ENCODE data around the gene NHS. TPM values are rescaled to one million over a fixed set of nuclear protein-coding genes. Genes with fewer than 3 reads are reported as not detected.
A peak's percentile ranks its signal among the peaks of the same experiment; 100 is the strongest.

NHS gene
- total RNA-seq, 2 experiments from 2014 or later: 0.54 to 1.2 TPM

- Mint-ChIP-seq H3K27me3 (peaks cover 4% of the 10 kb centered on the region), H3K4me1 (peaks cover 15% of the 10 kb centered on the region), H3K36me3 (ENCODE audit: low read depth) (no peaks in the 10 kb centered on the region), H3K9me3 (no peaks in the 10 kb centered on the region), H3K27ac (no peak overlapping the region), H3K4me3 (no peak overlapping the region)
- ChIA-PET CTCF (no interaction called here), POLR2A (no interaction called here)
- DNase-seq: no peak
Observed at GRCh38 chrX:17596546-17597205, 221.7 kb downstream of the NHS start.

- no peaks in the 10 kb centered on the region for H3K9me3 Mint-ChIP-seq
- H3K4me3 Mint-ChIP-seq: no peak overlapping the region
- ChIA-PET POLR2A (no interaction called here), CTCF (no interaction called here)
- no peak overlapping the region for H3K27ac Mint-ChIP-seq
- H3K27me3 Mint-ChIP-seq: peaks cover 5% of the 10 kb centered on the region
- no peak for DNase-seq
- H3K36me3 Mint-ChIP-seq (ENCODE audit: low read depth): no peaks in the 10 kb centered on the region
- peaks cover 10% of the 10 kb centered on the region for H3K4me1 Mint-ChIP-seq
Observed at GRCh38 chrX:17597327-17597726, 222.3 kb downstream of the NHS start.

GRCh38 chrX:17597836-17598439 lies 222.9 kb downstream of the NHS start:
- H3K4me1 Mint-ChIP-seq: peaks cover 10% of the 10 kb centered on the region
- H3K9me3 Mint-ChIP-seq: no peaks in the 10 kb centered on the region
- H3K4me3 Mint-ChIP-seq: no peak overlapping the region
- POLR2A ChIA-PET: no interaction called here
- DNase-seq: no peak
- CTCF ChIA-PET: no interaction called here
- H3K27me3 Mint-ChIP-seq: peaks cover 5% of the 10 kb centered on the region
- no peak overlapping the region for H3K27ac Mint-ChIP-seq
- no peaks in the 10 kb centered on the region for H3K36me3 Mint-ChIP-seq (ENCODE audit: low read depth)

- CTCF ChIA-PET: no interaction called here
- Mint-ChIP-seq H3K27me3 (peaks cover 5% of the 10 kb centered on the region), H3K9me3 (no peaks in the 10 kb centered on the region), H3K4me1 (no peaks in the 10 kb centered on the region), H3K27ac (no peak overlapping the region), H3K36me3 (ENCODE audit: low read depth) (no peaks in the 10 kb centered on the region), H3K4me3 (no peak overlapping the region)
- DNase-seq: no peak
- POLR2A ChIA-PET: no interaction called here
Observed at GRCh38 chrX:17601441-17602200, 226.6 kb downstream of the NHS start.

GRCh38 chrX:17602245-17602644 lies 227.2 kb downstream of the NHS start:
- Mint-ChIP-seq H3K4me3 (no peak overlapping the region), H3K36me3 (ENCODE audit: low read depth) (no peaks in the 10 kb centered on the region), H3K27me3 (peaks cover 5% of the 10 kb centered on the region), H3K4me1 (no peaks in the 10 kb centered on the region), H3K27ac (no peak overlapping the region), H3K9me3 (no peaks in the 10 kb centered on the region)
- ChIA-PET POLR2A (no interaction called here), CTCF (no interaction called here)
- DNase-seq: no peak

GRCh38 chrX:17603196-17603595 lies 228.2 kb downstream of the NHS start:
- Mint-ChIP-seq H3K27ac (no peak overlapping the region), H3K9me3 (no peaks in the 10 kb centered on the region), H3K27me3 (peaks cover 5% of the 10 kb centered on the region), H3K4me1 (no peaks in the 10 kb centered on the region), H3K4me3 (no peak overlapping the region), H3K36me3 (ENCODE audit: low read depth) (no peaks in the 10 kb centered on the region)
- CTCF ChIA-PET: no interaction called here
- no peak for DNase-seq
- POLR2A ChIA-PET: no interaction called here

GRCh38 chrX:17605676-17606075 lies 230.7 kb downstream of the NHS start:
- POLR2A ChIA-PET: no interaction called here
- Mint-ChIP-seq H3K9me3 (no peaks in the 10 kb centered on the region), H3K4me1 (no peaks in the 10 kb centered on the region), H3K36me3 (ENCODE audit: low read depth) (no peaks in the 10 kb centered on the region), H3K27ac (no peak overlapping the region), H3K4me3 (no peak overlapping the region), H3K27me3 (peaks cover 9% of the 10 kb centered on the region)
- DNase-seq: no peak
- CTCF ChIA-PET: no interaction called here

- Mint-ChIP-seq H3K36me3 (ENCODE audit: low read depth) (no peaks in the 10 kb centered on the region), H3K27ac (no peak overlapping the region), H3K27me3 (peaks cover 9% of the 10 kb centered on the region), H3K4me3 (no peak overlapping the region), H3K4me1 (no peaks in the 10 kb centered on the region), H3K9me3 (no peaks in the 10 kb centered on the region)
- CTCF ChIA-PET: no interaction called here
- no peak for DNase-seq
- POLR2A ChIA-PET: no interaction called here
Observed at GRCh38 chrX:17606231-17606630, 231.2 kb downstream of the NHS start.

- no peaks in the 10 kb centered on the region for H3K9me3 Mint-ChIP-seq
- peaks cover 4% of the 10 kb centered on the region for H3K4me1 Mint-ChIP-seq
- POLR2A ChIA-PET: no interaction called here
- CTCF ChIA-PET: no interaction called here
- no peaks in the 10 kb centered on the region for H3K36me3 Mint-ChIP-seq (ENCODE audit: low read depth)
- H3K27ac Mint-ChIP-seq: no peak overlapping the region
- DNase-seq: no peak
- H3K4me3 Mint-ChIP-seq: no peak overlapping the region
- H3K27me3 Mint-ChIP-seq: peaks cover 8% of the 10 kb centered on the region
Observed at GRCh38 chrX:17608888-17609287, 233.9 kb downstream of the NHS start.

- peaks cover 11% of the 10 kb centered on the region for H3K4me1 Mint-ChIP-seq
- POLR2A ChIA-PET: no interaction called here
Observed at GRCh38 chrX:17610788-17611187, 235.8 kb downstream of the NHS start.

GRCh38 chrX:17613979-17614588 lies 239.1 kb downstream of the NHS start:
- no peak overlapping the region for H3K27ac Mint-ChIP-seq
- DNase-seq: peak; percentile 8
- CTCF ChIA-PET: no interaction called here
- H3K27me3 Mint-ChIP-seq: peaks cover 8% of the 10 kb centered on the region
- H3K4me1 Mint-ChIP-seq: peaks cover 11% of the 10 kb centered on the region
- no peak overlapping the region for H3K4me3 Mint-ChIP-seq
- POLR2A ChIA-PET: no interaction called here
- no peaks in the 10 kb centered on the region for H3K9me3 Mint-ChIP-seq
- H3K36me3 Mint-ChIP-seq (ENCODE audit: low read depth): no peaks in the 10 kb centered on the region

More at GRCh38 chrX:17610788-17611187, 235.8 kb downstream of the NHS start:
- Mint-ChIP-seq H3K36me3 (ENCODE audit: low read depth) (no peaks in the 10 kb centered on the region), H3K27ac (no peak overlapping the region), H3K4me3 (no peak overlapping the region), H3K9me3 (no peaks in the 10 kb centered on the region), H3K27me3 (peaks cover 8% of the 10 kb centered on the region)
- no peak for DNase-seq
- CTCF ChIA-PET: interaction anchor here (0.6 kb wide), 1 partner anchor 718 kb away, joined by 3 read pairs; no protein-coding TSS in a partner anchor

- Mint-ChIP-seq H3K4me3 (no peak overlapping the region), H3K9me3 (no peaks in the 10 kb centered on the region), H3K27ac (no peak overlapping the region), H3K4me1 (peaks cover 11% of the 10 kb centered on the region), H3K27me3 (peaks cover 3% of the 10 kb centered on the region), H3K36me3 (ENCODE audit: low read depth) (no peaks in the 10 kb centered on the region)
- CTCF ChIA-PET: no interaction called here
- POLR2A ChIA-PET: no interaction called here
- DNase-seq: no peak
Observed at GRCh38 chrX:17616936-17617335, 241.9 kb downstream of the NHS start.

GRCh38 chrX:17617806-17618205 lies 242.8 kb downstream of the NHS start:
- DNase-seq: no peak
- POLR2A ChIA-PET: no interaction called here
- CTCF ChIA-PET: no interaction called here

More at GRCh38 chrX:17617806-17618205, 242.8 kb downstream of the NHS start:
- H3K9me3 Mint-ChIP-seq: no peaks in the 10 kb centered on the region
- H3K36me3 Mint-ChIP-seq (ENCODE audit: low read depth): no peaks in the 10 kb centered on the region
- H3K4me3 Mint-ChIP-seq: no peak overlapping the region
- peaks cover 11% of the 10 kb centered on the region for H3K4me1 Mint-ChIP-seq
- no peak overlapping the region for H3K27ac Mint-ChIP-seq
- H3K27me3 Mint-ChIP-seq: no peaks in the 10 kb centered on the region

Measured in activated CD4-positive, alpha-beta T cell treated with anti-CD3 and anti-CD28 coated beads, Interleukin-2, amount 10 ng/mL, durations not matched to agents 7 days and 5 days (primary cell).